CD8-positive, alpha-beta memory T cell (primary cell): ENCODE data around the gene RASSF7. TPM values are rescaled to one million over a fixed set of nuclear protein-coding genes. Genes with fewer than 3 reads are reported as not detected.

Experiments used
- polyA plus RNA-seq: library from polyadenylated mRNA; unstranded; fragments of 300-500 nt; fragmentation: Illumina TruSeq; gene quantifications from one replicate; pipeline ENCODE4 v1.2.3, GENCODE V29; 2021
- total RNA-seq, 2 experiments: library from RNA; stranded (reverse); gene quantifications; one replicate each; pipeline ENCODE4 v1.2.3, GENCODE V29; 2021

RASSF7 gene
- total and polyA plus RNA-seq, 3 experiments from 2014 or later: 20.4 to 39.7 (median 20.7) TPM

Other genes with a start within 250 kb of the RASSF7 start
- 10 to 100 TPM; 70.7 to 75.9 TPM for gene IFITM1, start 246.9 kb upstream of the RASSF7 start, total RNA-seq
- 2,153 TPM for gene IFITM1, start 246.9 kb upstream of the RASSF7 start, polyA plus RNA-seq
- gene IFITM3, start 240.1 kb upstream of the RASSF7 start, total RNA-seq: 10 to 100 TPM; 20.6 to 21.0 TPM
- 12.0 TPM for gene IFITM3, start 240.1 kb upstream of the RASSF7 start, polyA plus RNA-seq
- gene B4GALNT4, start 191.5 kb upstream of the RASSF7 start, total RNA-seq: under 1 TPM; 0.47 to 0.81 TPM
- gene B4GALNT4, start 191.5 kb upstream of the RASSF7 start, polyA plus RNA-seq: 0.31 TPM
- not detected for gene PKP3, start 166.8 kb upstream of the RASSF7 start, total RNA-seq
- 1.1 TPM for gene PKP3, start 166.8 kb upstream of the RASSF7 start, polyA plus RNA-seq
- 10 to 100 TPM; 54.2 to 59.4 TPM for gene SIGIRR, start 146.0 kb upstream of the RASSF7 start, total RNA-seq
- 267 TPM for gene SIGIRR, start 146.0 kb upstream of the RASSF7 start, polyA plus RNA-seq
- gene ANO9, start 119.0 kb upstream of the RASSF7 start, total RNA-seq: 10 to 100 TPM; 25.3 to 26.4 TPM
- gene ANO9, start 119.0 kb upstream of the RASSF7 start, polyA plus RNA-seq: 12.2 TPM
- 10 to 100 TPM; 26.2 to 28.4 TPM for gene PTDSS2, start 110.7 kb upstream of the RASSF7 start, total RNA-seq
- gene PTDSS2, start 110.7 kb upstream of the RASSF7 start, polyA plus RNA-seq: 11.5 TPM
- gene RNH1, start 53.7 kb upstream of the RASSF7 start, total RNA-seq: 100 to 1,000 TPM; 118 to 125 TPM
- 183 TPM for gene RNH1, start 53.7 kb upstream of the RASSF7 start, polyA plus RNA-seq
- 10 to 100 TPM; 86.9 to 91.5 TPM for gene HRAS, start 25.4 kb upstream of the RASSF7 start, total RNA-seq
- gene HRAS, start 25.4 kb upstream of the RASSF7 start, polyA plus RNA-seq: 22.5 TPM
- 1 to 10 TPM; 1.8 to 2.1 TPM for gene LRRC56, start 23.4 kb upstream of the RASSF7 start, total RNA-seq
- 0.81 TPM for gene LRRC56, start 23.4 kb upstream of the RASSF7 start, polyA plus RNA-seq
- 1 to 10 TPM; 1.2 to 2.4 TPM for gene LMNTD2, start 232 bp upstream of the RASSF7 start, total RNA-seq
- gene LMNTD2, start 232 bp upstream of the RASSF7 start, polyA plus RNA-seq: 1.1 TPM
- 10 to 100 TPM; 47.3 to 49.8 TPM for gene PHRF1, start 15.5 kb downstream of the RASSF7 start, total RNA-seq
- gene PHRF1, start 15.5 kb downstream of the RASSF7 start, polyA plus RNA-seq: 17.7 TPM
- gene IRF7, start 55.0 kb downstream of the RASSF7 start, total RNA-seq: 10 to 100 TPM; 16.4 to 18.0 TPM
- gene IRF7, start 55.0 kb downstream of the RASSF7 start, polyA plus RNA-seq: 38.6 TPM
- gene CDHR5, start 64.0 kb downstream of the RASSF7 start, total RNA-seq: not detected
- gene CDHR5, start 64.0 kb downstream of the RASSF7 start, polyA plus RNA-seq: not detected
- not detected for gene SCT, start 66.2 kb downstream of the RASSF7 start, total RNA-seq
- gene SCT, start 66.2 kb downstream of the RASSF7 start, polyA plus RNA-seq: not detected
- gene DRD4, start 76.3 kb downstream of the RASSF7 start, total RNA-seq: under 1 TPM; 0.22 to 0.31 TPM
- gene DRD4, start 76.3 kb downstream of the RASSF7 start, polyA plus RNA-seq: not detected
- gene DEAF1, start 134.3 kb downstream of the RASSF7 start, total RNA-seq: 10 to 100 TPM; 52.1 to 54.6 TPM
- 36.3 TPM for gene DEAF1, start 134.3 kb downstream of the RASSF7 start, polyA plus RNA-seq
- gene TMEM80, start 134.8 kb downstream of the RASSF7 start, total RNA-seq: 10 to 100 TPM; 10.3 to 13.4 TPM
- gene TMEM80, start 134.8 kb downstream of the RASSF7 start, polyA plus RNA-seq: 27.8 TPM
- 1 to 10 TPM; 7.0 to 7.8 TPM for gene EPS8L2, start 145.3 kb downstream of the RASSF7 start, total RNA-seq
- gene EPS8L2, start 145.3 kb downstream of the RASSF7 start, polyA plus RNA-seq: 22.9 TPM
- gene TALDO1, start 186.5 kb downstream of the RASSF7 start, total RNA-seq: 100 to 1,000 TPM; 245 to 246 TPM
- 184 TPM for gene TALDO1, start 186.5 kb downstream of the RASSF7 start, polyA plus RNA-seq
- gene GATD1, start 216.5 kb downstream of the RASSF7 start, total RNA-seq: 10 to 100 TPM; 53.0 to 56.3 TPM
- 12.9 TPM for gene GATD1, start 216.5 kb downstream of the RASSF7 start, polyA plus RNA-seq
- gene CEND1, start 229.1 kb downstream of the RASSF7 start, total RNA-seq: 1 to 10 TPM; 2.1 to 2.6 TPM
- 0.13 TPM for gene CEND1, start 229.1 kb downstream of the RASSF7 start, polyA plus RNA-seq
- gene SLC25A22, start 237.3 kb downstream of the RASSF7 start, total RNA-seq: 10 to 100 TPM; 73.6 to 77.0 TPM
- 14.1 TPM for gene SLC25A22, start 237.3 kb downstream of the RASSF7 start, polyA plus RNA-seq
- 10 to 100 TPM; 30.5 to 34.5 TPM for gene PIDD1, start 244.3 kb downstream of the RASSF7 start, total RNA-seq
- gene PIDD1, start 244.3 kb downstream of the RASSF7 start, polyA plus RNA-seq: 4.6 TPM
- gene RPLP2, start 249.0 kb downstream of the RASSF7 start, total RNA-seq: 1,000 to 10,000 TPM; 2,769 to 2,922 TPM
- 3,158 TPM for gene RPLP2, start 249.0 kb downstream of the RASSF7 start, polyA plus RNA-seq